ENCODE measurements around the gene GABBR2. TPM values are rescaled to one million over a fixed set of nuclear protein-coding genes. Genes with fewer than 3 reads are reported as not detected.

GABBR2 gene
- total RNA-seq, 2 experiments from 2014 or later, result not detected

DNA sequence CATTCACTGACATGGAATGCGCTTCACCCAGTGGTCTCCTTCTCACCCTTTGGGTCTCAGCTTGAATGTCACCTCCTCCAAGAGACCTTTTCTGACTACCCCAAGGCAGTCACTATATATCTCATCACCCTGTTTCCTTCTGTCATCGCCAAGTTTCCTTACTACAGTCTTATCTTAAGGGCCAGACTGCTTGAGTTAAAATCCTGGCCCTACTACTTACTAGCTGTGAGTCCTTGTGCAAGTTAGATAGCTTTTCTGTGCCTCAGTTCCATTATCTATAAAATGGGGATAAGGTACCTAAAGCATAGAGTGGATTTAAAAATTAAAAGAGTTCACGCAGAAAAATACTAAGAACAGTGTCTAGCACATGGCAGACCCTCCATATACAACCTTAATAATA lies 132.4 kb downstream of the GABBR2 start:
- Histone ChIP-seq H3K79me2 (ENCODE audit: insufficient read depth, low read depth, low read length) (no peaks in the 10 kb centered on the region), H2AFZ (ENCODE audit: low read length) (no peak overlapping the region), H3K27ac (ENCODE audit: low read depth, low read length, poor library complexity, severe bottlenecking) (no peak overlapping the region), H3K4me3 (ENCODE audit: low read depth, low read length, poor library complexity, severe bottlenecking) (no peak overlapping the region), H4K20me1 (ENCODE audit: insufficient read depth, low read length) (no peaks in the 10 kb centered on the region), H3K36me3 (ENCODE audit: insufficient read depth, low read length) (no peaks in the 10 kb centered on the region), H3K4me1 (ENCODE audit: insufficient read depth, low read length, poor library complexity, severe bottlenecking) (peaks cover 14% of the 10 kb centered on the region), H3K9me2 (ENCODE audit: insufficient read depth, low read length) (no peaks in the 10 kb centered on the region), H3K4me2 (ENCODE audit: low read length) (no peak overlapping the region), H3K9me3 (ENCODE audit: low read length) (no peaks in the 10 kb centered on the region)
- TF ChIP-seq, protein P1, sequence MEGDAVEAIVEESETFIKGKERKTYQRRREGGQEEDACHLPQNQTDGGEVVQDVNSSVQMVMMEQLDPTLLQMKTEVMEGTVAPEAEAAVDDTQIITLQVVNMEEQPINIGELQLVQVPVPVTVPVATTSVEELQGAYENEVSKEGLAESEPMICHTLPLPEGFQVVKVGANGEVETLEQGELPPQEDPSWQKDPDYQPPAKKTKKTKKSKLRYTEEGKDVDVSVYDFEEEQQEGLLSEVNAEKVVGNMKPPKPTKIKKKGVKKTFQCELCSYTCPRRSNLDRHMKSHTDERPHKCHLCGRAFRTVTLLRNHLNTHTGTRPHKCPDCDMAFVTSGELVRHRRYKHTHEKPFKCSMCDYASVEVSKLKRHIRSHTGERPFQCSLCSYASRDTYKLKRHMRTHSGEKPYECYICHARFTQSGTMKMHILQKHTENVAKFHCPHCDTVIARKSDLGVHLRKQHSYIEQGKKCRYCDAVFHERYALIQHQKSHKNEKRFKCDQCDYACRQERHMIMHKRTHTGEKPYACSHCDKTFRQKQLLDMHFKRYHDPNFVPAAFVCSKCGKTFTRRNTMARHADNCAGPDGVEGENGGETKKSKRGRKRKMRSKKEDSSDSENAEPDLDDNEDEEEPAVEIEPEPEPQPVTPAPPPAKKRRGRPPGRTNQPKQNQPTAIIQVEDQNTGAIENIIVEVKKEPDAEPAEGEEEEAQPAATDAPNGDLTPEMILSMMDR (conservative IDR thresholded peaks at IDR 0.05; ENCODE audit: low read length), result no peak
- TF ChIP-seq EZH2phosphoT487 (IDR thresholded peaks at IDR 0.05; ENCODE audit: borderline replicate concordance, low read depth, low read length), result no peak
- POLR2A ChIA-PET, result no interaction called here
- no peak for DNase-seq (ENCODE audit: low spot score)
- CTCF ChIA-PET (ENCODE audit: unreplicated experiment), result no interaction called here
- no TSS peak for BruUV-seq (replicated peaks)
- intact Hi-C loops (cut with micrococcal nuclease; ENCODE audit: unreplicated experiment), result no loop called here

DNA sequence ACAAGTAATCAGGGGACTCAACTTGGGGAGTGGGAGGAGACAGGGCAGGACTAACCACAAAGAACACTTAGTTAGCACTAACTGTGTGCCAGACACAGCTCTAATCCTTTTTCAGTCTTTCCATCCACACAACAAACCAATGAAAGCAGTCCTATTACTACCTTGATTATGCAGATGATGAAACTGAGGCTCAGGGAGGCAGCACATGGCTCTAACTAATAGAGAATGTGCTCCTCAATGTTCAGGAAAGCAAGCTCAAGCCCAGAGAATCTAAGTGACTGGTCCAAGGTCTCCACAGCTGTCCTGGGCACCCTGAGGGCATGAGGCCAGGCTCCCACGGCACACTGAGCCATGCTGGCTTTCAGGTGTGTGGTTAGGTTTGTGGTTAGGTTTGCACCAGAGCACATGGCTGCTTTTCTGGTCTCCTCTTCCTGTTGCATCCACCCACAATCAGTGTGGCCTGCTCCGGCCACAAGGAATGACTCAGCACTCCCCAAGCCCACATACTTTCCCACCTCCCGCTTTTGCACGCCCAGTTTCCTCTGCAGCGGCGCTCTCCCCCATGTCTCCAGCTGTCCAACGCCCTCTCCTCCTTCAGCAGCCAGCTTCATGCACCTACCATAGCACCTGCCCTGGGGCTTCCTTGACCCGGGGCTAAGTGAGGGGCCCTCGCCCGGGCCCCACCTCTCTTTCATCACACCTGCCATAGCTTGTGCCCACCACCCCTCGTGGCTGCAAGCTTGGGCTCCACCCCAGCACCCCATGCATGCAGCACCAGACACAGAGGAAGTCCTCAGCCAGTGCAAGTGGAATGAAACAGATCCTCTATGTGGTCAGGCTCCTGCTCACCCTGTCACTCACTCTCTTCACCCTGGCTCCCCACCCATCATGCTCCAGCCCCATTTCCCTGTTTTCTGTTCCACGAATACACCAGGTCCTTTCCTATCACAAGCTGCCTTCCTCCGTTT lies 133.1 kb downstream of the GABBR2 start:
- POLR2A ChIA-PET, result no interaction called here
- H3K79me2 ChIP-seq (ENCODE audit: insufficient read depth, low read depth, low read length), result no peaks in the 10 kb centered on the region
- no TSS peak for BruUV-seq (replicated peaks)
- intact Hi-C loops (cut with micrococcal nuclease; ENCODE audit: unreplicated experiment), result no loop called here
- peak overlapping the region; percentile 38 for H3K4me2 ChIP-seq (ENCODE audit: low read length)
- no peaks in the 10 kb centered on the region for H3K36me3 ChIP-seq (ENCODE audit: insufficient read depth, low read length)
- H3K4me1 ChIP-seq (ENCODE audit: insufficient read depth, low read length, poor library complexity, severe bottlenecking), result peaks cover 14% of the 10 kb centered on the region
- H3K9me2 ChIP-seq (ENCODE audit: insufficient read depth, low read length), result no peaks in the 10 kb centered on the region
- DNase-seq (ENCODE audit: low spot score), result peak; percentile 29
- H3K4me3 ChIP-seq (ENCODE audit: low read depth, low read length, poor library complexity, severe bottlenecking), result no peak overlapping the region
- H3K27ac ChIP-seq (ENCODE audit: low read depth, low read length, poor library complexity, severe bottlenecking), result no peak overlapping the region
- CTCF ChIA-PET (ENCODE audit: unreplicated experiment), result no interaction called here
- peak overlapping the region; percentile 70 for H2AFZ ChIP-seq (ENCODE audit: low read length)
- TF ChIP-seq EZH2phosphoT487 (IDR thresholded peaks at IDR 0.05; ENCODE audit: borderline replicate concordance, low read depth, low read length), result no peak
- TF ChIP-seq, protein P1 (conservative IDR thresholded peaks at IDR 0.05; ENCODE audit: low read length), result no peak
- no peaks in the 10 kb centered on the region for H3K9me3 ChIP-seq (ENCODE audit: low read length)
- no peaks in the 10 kb centered on the region for H4K20me1 ChIP-seq (ENCODE audit: insufficient read depth, low read length)

DNA sequence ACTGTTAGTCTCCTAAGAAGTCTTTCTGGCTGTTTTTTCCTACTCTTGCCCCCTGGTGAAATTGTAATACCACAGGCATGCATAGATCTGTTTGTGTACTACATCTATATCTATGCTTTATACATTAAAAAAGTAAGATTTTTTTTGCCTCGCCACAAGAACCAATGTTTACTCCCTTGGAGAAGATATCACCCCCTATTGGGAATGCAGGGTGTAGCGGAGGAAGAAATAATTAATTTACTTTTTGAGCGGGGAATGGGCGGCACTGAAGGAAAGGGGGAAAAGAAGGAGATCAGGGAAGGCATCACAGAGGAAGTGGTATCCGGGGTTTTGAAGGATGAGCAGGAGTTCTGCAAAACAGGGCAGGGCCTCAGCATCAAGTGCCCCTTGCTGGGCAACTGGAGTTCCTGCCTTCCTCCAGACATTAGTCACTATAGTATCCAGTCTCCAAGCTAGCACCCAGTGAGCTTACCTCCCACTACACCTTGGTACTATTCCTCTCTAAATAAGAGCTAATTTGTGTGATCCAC lies 134.9 kb downstream of the GABBR2 start:
- CTCF ChIA-PET (ENCODE audit: unreplicated experiment), result no interaction called here
- BruUV-seq (replicated peaks), result no TSS peak

More for the DNA sequence above, 134.9 kb downstream of the GABBR2 start:
- DNase-seq (ENCODE audit: low spot score), result no peak
- no peaks in the 10 kb centered on the region for H3K9me2 ChIP-seq (ENCODE audit: insufficient read depth, low read length)
- peaks cover 14% of the 10 kb centered on the region for H3K4me1 ChIP-seq (ENCODE audit: insufficient read depth, low read length, poor library complexity, severe bottlenecking)
- no peak overlapping the region for H3K27ac ChIP-seq (ENCODE audit: low read depth, low read length, poor library complexity, severe bottlenecking)
- no peaks in the 10 kb centered on the region for H3K79me2 ChIP-seq (ENCODE audit: insufficient read depth, low read depth, low read length)
- no peak overlapping the region for H3K4me3 ChIP-seq (ENCODE audit: low read depth, low read length, poor library complexity, severe bottlenecking)
- H3K36me3 ChIP-seq (ENCODE audit: insufficient read depth, low read length), result no peaks in the 10 kb centered on the region
- H3K9me3 ChIP-seq (ENCODE audit: low read length), result no peaks in the 10 kb centered on the region
- POLR2A ChIA-PET, result no interaction called here
- H3K4me2 ChIP-seq (ENCODE audit: low read length), result no peak overlapping the region
- intact Hi-C loops (cut with micrococcal nuclease; ENCODE audit: unreplicated experiment), result no loop called here
- no peaks in the 10 kb centered on the region for H4K20me1 ChIP-seq (ENCODE audit: insufficient read depth, low read length)
- H2AFZ ChIP-seq (ENCODE audit: low read length), result no peak overlapping the region
- TF ChIP-seq, protein P1 (conservative IDR thresholded peaks at IDR 0.05; ENCODE audit: low read length), result peak; percentile 39; the same call in 1 of the 2 replicates
- no peak for TF ChIP-seq EZH2phosphoT487 (IDR thresholded peaks at IDR 0.05; ENCODE audit: borderline replicate concordance, low read depth, low read length)
